Panc1 (cell line): ENCODE measurements around the gene RBM11.

ENCODE experiments used
- POLR2AphosphoS5 ChIP-seq: IDR thresholded peaks from 2 replicates; pipeline ENCODE4 v1.6.1; 2012; ENCODE audit warnings: mild to moderate bottlenecking, low read depth, low read length, moderate library complexity
- SIN3A ChIP-seq: IDR thresholded peaks from 2 replicates; pipeline ENCODE4 v1.6.1; 2012; ENCODE audit warnings: low read depth, mild to moderate bottlenecking, low read length, moderate library complexity, borderline replicate concordance; ENCODE audit not compliant: insufficient read depth
- TCF7L2 ChIP-seq: IDR thresholded peaks from 2 replicates; pipeline ENCODE4 v1.6.1; 2011; ENCODE audit warnings: mild to moderate bottlenecking, low read depth, low read length, inconsistent platforms
- TF ChIP-seq, protein P1 (sequence below): fragments of 450-650 bp; IDR thresholded peaks from 2 replicates; pipeline ENCODE4 v1.5.1; 2017; ENCODE audit warnings: mild to moderate bottlenecking
- TF ChIP-seq, protein P2 (sequence below), 2 experiments: IDR thresholded peaks; 2 replicates each; pipeline ENCODE4 v1.6.1; 2011 to 2012; ENCODE audit warnings: low read depth in 2 of 2, control low read depth in 1 of 2, low read length in 1 of 2, mild to moderate bottlenecking in 1 of 2, moderate library complexity in 1 of 2; ENCODE audit not compliant: insufficient read depth in 1 of 2

DNA sequence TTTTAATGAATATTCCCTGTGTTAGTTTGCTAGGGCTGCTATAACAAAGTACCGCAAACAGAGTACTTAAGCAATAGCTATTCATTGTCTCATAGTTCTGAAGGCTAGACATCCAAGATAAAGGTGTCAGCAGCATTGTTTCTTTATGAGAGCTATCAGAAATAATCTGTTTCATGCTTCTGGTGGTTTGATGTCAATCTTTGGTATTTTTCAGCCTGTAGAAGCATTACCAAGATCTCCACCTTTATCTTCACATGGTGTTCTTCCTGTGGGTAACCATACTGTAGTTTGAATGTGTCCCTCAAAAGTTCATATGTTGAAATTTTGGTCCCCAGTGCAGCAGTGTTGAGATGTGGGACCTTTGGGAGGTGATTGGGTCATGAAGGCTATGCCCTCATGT is 7.4 kb downstream of the RBM11 start:
- no peak for TF ChIP-seq POLR2AphosphoS5
- TF ChIP-seq, protein P1, sequence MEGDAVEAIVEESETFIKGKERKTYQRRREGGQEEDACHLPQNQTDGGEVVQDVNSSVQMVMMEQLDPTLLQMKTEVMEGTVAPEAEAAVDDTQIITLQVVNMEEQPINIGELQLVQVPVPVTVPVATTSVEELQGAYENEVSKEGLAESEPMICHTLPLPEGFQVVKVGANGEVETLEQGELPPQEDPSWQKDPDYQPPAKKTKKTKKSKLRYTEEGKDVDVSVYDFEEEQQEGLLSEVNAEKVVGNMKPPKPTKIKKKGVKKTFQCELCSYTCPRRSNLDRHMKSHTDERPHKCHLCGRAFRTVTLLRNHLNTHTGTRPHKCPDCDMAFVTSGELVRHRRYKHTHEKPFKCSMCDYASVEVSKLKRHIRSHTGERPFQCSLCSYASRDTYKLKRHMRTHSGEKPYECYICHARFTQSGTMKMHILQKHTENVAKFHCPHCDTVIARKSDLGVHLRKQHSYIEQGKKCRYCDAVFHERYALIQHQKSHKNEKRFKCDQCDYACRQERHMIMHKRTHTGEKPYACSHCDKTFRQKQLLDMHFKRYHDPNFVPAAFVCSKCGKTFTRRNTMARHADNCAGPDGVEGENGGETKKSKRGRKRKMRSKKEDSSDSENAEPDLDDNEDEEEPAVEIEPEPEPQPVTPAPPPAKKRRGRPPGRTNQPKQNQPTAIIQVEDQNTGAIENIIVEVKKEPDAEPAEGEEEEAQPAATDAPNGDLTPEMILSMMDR: no peak
- TF ChIP-seq, protein P2, sequence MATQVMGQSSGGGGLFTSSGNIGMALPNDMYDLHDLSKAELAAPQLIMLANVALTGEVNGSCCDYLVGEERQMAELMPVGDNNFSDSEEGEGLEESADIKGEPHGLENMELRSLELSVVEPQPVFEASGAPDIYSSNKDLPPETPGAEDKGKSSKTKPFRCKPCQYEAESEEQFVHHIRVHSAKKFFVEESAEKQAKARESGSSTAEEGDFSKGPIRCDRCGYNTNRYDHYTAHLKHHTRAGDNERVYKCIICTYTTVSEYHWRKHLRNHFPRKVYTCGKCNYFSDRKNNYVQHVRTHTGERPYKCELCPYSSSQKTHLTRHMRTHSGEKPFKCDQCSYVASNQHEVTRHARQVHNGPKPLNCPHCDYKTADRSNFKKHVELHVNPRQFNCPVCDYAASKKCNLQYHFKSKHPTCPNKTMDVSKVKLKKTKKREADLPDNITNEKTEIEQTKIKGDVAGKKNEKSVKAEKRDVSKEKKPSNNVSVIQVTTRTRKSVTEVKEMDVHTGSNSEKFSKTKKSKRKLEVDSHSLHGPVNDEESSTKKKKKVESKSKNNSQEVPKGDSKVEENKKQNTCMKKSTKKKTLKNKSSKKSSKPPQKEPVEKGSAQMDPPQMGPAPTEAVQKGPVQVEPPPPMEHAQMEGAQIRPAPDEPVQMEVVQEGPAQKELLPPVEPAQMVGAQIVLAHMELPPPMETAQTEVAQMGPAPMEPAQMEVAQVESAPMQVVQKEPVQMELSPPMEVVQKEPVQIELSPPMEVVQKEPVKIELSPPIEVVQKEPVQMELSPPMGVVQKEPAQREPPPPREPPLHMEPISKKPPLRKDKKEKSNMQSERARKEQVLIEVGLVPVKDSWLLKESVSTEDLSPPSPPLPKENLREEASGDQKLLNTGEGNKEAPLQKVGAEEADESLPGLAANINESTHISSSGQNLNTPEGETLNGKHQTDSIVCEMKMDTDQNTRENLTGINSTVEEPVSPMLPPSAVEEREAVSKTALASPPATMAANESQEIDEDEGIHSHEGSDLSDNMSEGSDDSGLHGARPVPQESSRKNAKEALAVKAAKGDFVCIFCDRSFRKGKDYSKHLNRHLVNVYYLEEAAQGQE (IDR thresholded peaks at IDR 0.05; ENCODE audit: insufficient read depth in 1 of 2, low read depth in 2 of 2, low read length in 1 of 2): no peak
- TF ChIP-seq TCF7L2: no peak
- TF ChIP-seq SIN3A: no peak
